KMS-11 (cell line): ENCODE data around the gene NAIF1.

Source experiments
- H2AFZ ChIP-seq: fragments of 200-600 bp; sonication (generic); 2 replicates; pipeline ENCODE4 v1.6.1; 2016; ENCODE audit warnings: antibody characterized with exemption, mixed run types, low read depth
- H3K27ac ChIP-seq: fragments of 200-600 bp; sonication (generic); 2 replicates; pipeline ENCODE4 v1.6.1; 2016; ENCODE audit warnings: mild to moderate bottlenecking, mixed run types
- H3K27me3 ChIP-seq: fragments of 200-600 bp; sonication (generic); 2 replicates; pipeline ENCODE4 v1.6.1; 2017; ENCODE audit warnings: mild to moderate bottlenecking, low read depth, mixed run types, moderate library complexity; ENCODE audit not compliant: insufficient read depth
- H3K36me3 ChIP-seq: fragments of 200-600 bp; sonication (generic); 2 replicates; pipeline ENCODE4 v1.6.1; 2017; ENCODE audit warnings: mild to moderate bottlenecking, mixed run types; ENCODE audit not compliant: insufficient read depth
- H3K4me1 ChIP-seq: fragments of 200-600 bp; sonication (generic); 2 replicates; pipeline ENCODE4 v1.6.1; 2016; ENCODE audit warnings: mild to moderate bottlenecking, low read depth, mixed run types; ENCODE audit not compliant: poor library complexity, severe bottlenecking
- H3K4me2 ChIP-seq: fragments of 200-600 bp; sonication (generic); 2 replicates; pipeline ENCODE4 v1.7.0; 2016; ENCODE audit warnings: mild to moderate bottlenecking, mixed run types
- H3K4me3 ChIP-seq: fragments of 200-600 bp; sonication (generic); IDR thresholded peaks from 2 replicates; pipeline ENCODE4 v1.6.1; 2017; ENCODE audit warnings: low read depth, low read length, mixed read lengths; ENCODE audit not compliant: insufficient read depth
- H3K79me2 ChIP-seq: fragments of 200-600 bp; sonication (generic); 2 replicates; pipeline ENCODE4 v1.6.1; 2016; ENCODE audit warnings: low read depth, mixed run types; ENCODE audit not compliant: insufficient read depth
- H3K9ac ChIP-seq: fragments of 200-600 bp; sonication (generic); 2 replicates; pipeline ENCODE4 v1.6.1; 2016; ENCODE audit warnings: mild to moderate bottlenecking, mixed run types
- H4K20me1 ChIP-seq: fragments of 200-600 bp; sonication (generic); 2 replicates; pipeline ENCODE4 v1.6.1; 2016; ENCODE audit warnings: mild to moderate bottlenecking, mixed run types; ENCODE audit not compliant: insufficient read depth
- TF ChIP-seq, protein P1 (sequence below): fragments of 200-600 bp; sonication (generic); conservative IDR thresholded peaks from 2 replicates; pipeline ENCODE4 v1.6.1; 2017; ENCODE audit warnings: low read depth, mild to moderate bottlenecking, antibody characterized with exemption, low read length, moderate library complexity, mixed read lengths

NAIF1 gene

DNA sequence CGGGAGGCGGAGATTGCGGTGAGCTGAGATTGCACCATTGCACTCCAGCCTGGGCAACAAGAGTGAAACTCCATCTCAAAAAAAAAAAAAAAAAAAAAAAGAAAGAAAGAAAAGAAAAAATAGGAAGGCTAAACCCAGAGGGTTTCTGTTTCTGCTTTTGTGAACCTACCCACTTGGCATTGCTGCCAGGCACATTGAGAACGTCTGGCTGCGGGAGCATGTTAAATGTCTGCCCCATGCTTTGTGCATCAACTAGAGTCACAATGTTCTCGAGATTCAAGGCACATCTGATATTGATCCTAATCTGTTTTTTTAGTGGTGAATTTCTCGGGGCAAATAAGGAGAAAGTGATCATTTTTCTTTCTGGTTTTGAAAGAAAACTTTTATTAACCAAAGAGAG is 3.8 kb upstream of the NAIF1 start:
- peak overlapping the region; percentile 94 for H3K4me2 ChIP-seq
- no peaks in the 10 kb centered on the region for H4K20me1 ChIP-seq
- peaks cover 76% of the 10 kb centered on the region for H3K4me1 ChIP-seq
- H3K79me2 ChIP-seq, result peaks cover 84% of the 10 kb centered on the region
- peak overlapping the region; percentile 85 for H3K27ac ChIP-seq
- H3K36me3 ChIP-seq, result no peaks in the 10 kb centered on the region
- H3K27me3 ChIP-seq, result no peaks in the 10 kb centered on the region
- TF ChIP-seq, protein P1, sequence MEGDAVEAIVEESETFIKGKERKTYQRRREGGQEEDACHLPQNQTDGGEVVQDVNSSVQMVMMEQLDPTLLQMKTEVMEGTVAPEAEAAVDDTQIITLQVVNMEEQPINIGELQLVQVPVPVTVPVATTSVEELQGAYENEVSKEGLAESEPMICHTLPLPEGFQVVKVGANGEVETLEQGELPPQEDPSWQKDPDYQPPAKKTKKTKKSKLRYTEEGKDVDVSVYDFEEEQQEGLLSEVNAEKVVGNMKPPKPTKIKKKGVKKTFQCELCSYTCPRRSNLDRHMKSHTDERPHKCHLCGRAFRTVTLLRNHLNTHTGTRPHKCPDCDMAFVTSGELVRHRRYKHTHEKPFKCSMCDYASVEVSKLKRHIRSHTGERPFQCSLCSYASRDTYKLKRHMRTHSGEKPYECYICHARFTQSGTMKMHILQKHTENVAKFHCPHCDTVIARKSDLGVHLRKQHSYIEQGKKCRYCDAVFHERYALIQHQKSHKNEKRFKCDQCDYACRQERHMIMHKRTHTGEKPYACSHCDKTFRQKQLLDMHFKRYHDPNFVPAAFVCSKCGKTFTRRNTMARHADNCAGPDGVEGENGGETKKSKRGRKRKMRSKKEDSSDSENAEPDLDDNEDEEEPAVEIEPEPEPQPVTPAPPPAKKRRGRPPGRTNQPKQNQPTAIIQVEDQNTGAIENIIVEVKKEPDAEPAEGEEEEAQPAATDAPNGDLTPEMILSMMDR, result no peak
- peak overlapping the region; percentile 19; the same call in 1 of the 2 replicates for H3K9ac ChIP-seq
- H2AFZ ChIP-seq, result no peak overlapping the region
- no peak overlapping the region for H3K4me3 ChIP-seq

DNA sequence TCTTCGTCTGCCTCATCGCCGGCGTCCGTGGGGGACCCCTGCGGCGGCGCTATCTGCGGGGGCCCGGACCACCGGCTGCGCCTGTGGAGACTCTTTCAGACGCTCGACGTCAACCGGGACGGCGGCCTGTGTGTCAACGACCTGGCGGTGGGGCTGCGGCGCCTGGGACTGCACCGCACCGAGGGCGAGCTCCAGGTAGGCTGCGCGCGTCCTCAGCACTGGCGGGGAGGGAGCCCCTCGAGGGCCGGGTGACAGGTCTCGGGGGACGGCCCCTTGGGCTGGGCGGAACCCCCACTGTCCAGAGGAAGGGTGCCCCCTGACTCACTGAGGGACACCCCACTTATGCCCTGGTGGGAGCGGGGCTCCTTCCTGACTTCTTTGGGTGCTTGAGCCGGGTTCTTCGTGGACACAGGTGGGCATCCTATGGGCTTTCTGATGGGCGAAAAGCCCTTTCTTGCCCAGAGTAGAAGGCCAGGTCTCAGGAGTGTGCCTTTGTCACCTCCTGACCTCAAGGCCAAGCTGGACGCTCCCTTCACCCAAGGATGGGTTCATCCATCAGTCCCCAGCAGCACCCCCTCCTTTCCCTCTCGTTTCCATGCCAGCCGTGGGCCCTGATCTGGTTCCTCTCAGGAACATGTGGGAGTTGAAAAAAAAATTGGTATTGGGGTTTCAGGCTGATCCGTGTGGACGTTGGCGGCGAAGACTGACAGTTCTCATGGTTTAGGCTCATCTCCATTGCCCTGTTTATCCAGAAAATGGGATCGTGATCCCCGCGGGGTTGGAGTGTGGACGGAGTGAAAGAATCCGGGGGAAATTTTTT is 1.5 kb upstream of the NAIF1 start:
- Histone ChIP-seq H2AFZ (peak overlapping the region; percentile 42), H3K27me3 (no peaks in the 10 kb centered on the region), H3K79me2 (peaks cover 61% of the 10 kb centered on the region), H3K9ac (peak overlapping the region; percentile 59), H3K4me1 (peaks cover 58% of the 10 kb centered on the region), H3K36me3 (no peaks in the 10 kb centered on the region), H3K27ac (peak overlapping the region; percentile 28), H4K20me1 (no peaks in the 10 kb centered on the region), H3K4me2 (peak overlapping the region; percentile 94), H3K4me3 (no peak overlapping the region)
- TF ChIP-seq, protein P1, result no peak

DNA sequence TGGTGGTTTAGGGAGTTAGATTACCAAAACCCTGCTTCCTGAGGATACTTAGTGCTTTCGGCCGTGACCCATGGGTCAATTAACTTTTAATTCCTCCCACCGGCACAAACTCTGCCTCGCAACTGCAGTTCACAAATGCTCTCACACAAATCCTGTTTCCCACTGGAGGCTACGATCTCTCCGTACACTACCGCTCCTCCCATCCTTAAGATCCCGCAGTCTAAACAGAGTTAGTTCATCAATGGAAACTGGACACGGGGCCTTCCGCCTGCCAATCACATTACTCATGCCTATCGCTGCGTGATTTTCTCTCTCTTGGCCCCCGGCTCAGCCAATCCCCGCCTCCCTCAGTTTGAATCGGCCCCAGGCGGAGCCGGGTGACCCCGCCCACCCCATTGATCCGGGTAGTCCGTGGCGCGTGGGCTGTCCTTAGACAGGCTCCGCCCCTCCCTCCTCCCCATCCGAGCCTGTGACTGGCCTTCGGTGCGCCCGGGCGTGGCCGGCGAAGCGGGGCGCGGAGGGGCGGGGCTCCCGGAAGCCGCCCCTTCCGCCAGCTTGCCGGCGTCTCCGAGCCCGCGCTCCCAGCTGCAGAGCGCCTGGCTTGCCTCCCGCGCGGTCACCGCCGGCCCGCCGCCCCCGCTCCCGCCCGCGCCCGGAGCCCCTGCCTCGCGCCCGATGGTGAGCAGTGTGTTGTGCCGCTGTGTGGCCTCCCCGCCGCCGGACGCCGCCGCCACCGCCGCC is 695 bp upstream of the NAIF1 start, which contains the start of gene SLC25A25:
Gene SLC25A25, plus strand, starts transcription at position 588 of the 741 bp plus-strand sequence. Its CDS starts 88 bp downstream, at position 676.
- Histone ChIP-seq H3K4me1 (peaks cover 50% of the 10 kb centered on the region), H3K79me2 (peaks cover 53% of the 10 kb centered on the region), H3K27ac (peak within 1 kb of the TSS; percentile 71), H3K9ac (peak within 1 kb of the TSS; percentile 60), H2AFZ (peak within 1 kb of the TSS; percentile 50), H4K20me1 (no peaks in the 10 kb centered on the region), H3K4me2 (peak within 1 kb of the TSS; percentile 94), H3K4me3 (peak within 1 kb of the TSS; percentile 35), H3K27me3 (no peaks in the 10 kb centered on the region), H3K36me3 (no peaks in the 10 kb centered on the region)
- TF ChIP-seq, protein P1, result no peak

DNA sequence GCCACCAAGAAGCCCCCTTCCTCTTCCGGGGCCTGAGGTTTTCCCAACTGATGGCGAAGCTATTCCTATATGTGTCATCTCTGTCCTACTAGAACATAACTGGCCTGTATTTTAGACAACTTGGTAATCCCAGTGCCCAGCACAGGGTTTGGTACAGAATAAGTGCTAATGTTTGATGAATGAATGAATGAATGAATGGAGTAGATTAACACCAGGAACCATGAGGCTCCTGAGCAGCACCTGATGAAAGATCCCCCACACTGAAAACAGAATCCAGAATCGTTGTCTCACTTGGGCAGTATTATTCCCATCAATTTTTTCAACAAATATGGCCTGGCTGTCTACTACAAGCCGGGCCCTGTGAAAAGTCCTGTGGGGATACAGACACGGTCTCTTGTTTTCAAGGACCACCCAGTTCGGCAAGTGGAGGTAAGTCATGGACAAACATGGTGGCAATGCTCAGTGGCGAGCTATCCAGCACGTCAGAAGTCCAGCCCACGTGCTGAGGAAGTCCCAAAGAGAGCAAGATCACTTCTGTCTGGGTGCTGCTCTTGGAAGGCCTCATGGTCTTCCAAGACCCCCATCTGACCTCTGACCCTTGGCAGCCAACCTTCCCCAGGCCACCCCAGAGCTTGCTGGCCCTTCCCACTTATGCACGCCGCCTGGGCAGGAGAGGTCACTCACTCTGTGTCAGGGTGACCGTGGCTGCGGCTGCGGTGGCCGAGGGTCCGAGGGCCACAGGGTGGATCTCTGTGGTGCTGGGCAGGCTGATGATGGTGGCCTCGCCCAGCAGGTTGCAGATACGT is 1.0 kb downstream of the NAIF1 start:
- no peaks in the 10 kb centered on the region for H3K36me3 ChIP-seq
- H3K4me1 ChIP-seq, result peaks cover 39% of the 10 kb centered on the region
- peak overlapping the region; percentile 35 for H3K4me3 ChIP-seq
- no peak overlapping the region for H3K9ac ChIP-seq
- TF ChIP-seq, protein P1, result no peak
- H3K27me3 ChIP-seq, result no peaks in the 10 kb centered on the region
- H3K27ac ChIP-seq, result peak overlapping the region; percentile 68; the same call in 1 of the 2 replicates
- H3K79me2 ChIP-seq, result peaks cover 40% of the 10 kb centered on the region
- peak overlapping the region; percentile 90 for H3K4me2 ChIP-seq
- H2AFZ ChIP-seq, result no peak overlapping the region
- H4K20me1 ChIP-seq, result no peaks in the 10 kb centered on the region
